Stomach (tissue), 9 donors: ENCODE data around the gene CPEB2. TPM values are rescaled to one million over a fixed set of nuclear protein-coding genes. Genes with fewer than 3 reads are reported as not detected.

Source experiments
- DNase-seq, 2 donors: peaks; one replicate each; pipeline versions ENCODE4 v3.0.0 to v3.0.0-alpha.2; 2013 to 2019
- H3K27ac ChIP-seq, 5 donors: fragments of 200-600 bp in 4 of 5; sonication (generic) in 4 of 5; one replicate each; pipeline ENCODE4 v1.5.1; 2013 to 2019; ENCODE audit warnings: mild to moderate bottlenecking in 1 of 5, moderate library complexity in 1 of 5
- H3K27me3 ChIP-seq, 3 donors: fragments of 200-600 bp; sonication (generic); one replicate each; pipeline ENCODE4 v1.5.1; 2017 to 2019; ENCODE audit warnings: mixed run types in 1 of 3
- H3K36me3 ChIP-seq, 4 donors: fragments of 200-600 bp; sonication (generic); 1 replicate in 3 of 4; 2 replicates in 1 of 4; pipeline ENCODE4 v1.5.1; 2016 to 2019
- H3K4me1 ChIP-seq, 4 donors: fragments of 200-600 bp; sonication (generic); one replicate each; pipeline ENCODE4 v1.5.1; 2016 to 2019
- H3K4me3 ChIP-seq, 4 donors: fragments of 200-600 bp; sonication (generic) in 3 of 4; one replicate each; pipeline ENCODE4 v1.5.1; 2016 to 2019; ENCODE audit warnings: mild to moderate bottlenecking in 1 of 4
- H3K9me3 ChIP-seq, 4 donors: fragments of 200-600 bp; sonication (generic); one replicate each; pipeline ENCODE4 v1.5.1; 2016 to 2019
- CTCF ChIP-seq, 7 experiments: fragments of 450-650 bp in 4 of 7; fragments of 200-600 bp in 3 of 7; sonication (generic) in 3 of 7; IDR thresholded peaks; one replicate each; pipeline ENCODE4 v1.5.1; 2016 to 2019; ENCODE audit warnings: antibody characterized with exemption in 7 of 7, control low read depth in 2 of 7, mild to moderate bottlenecking in 1 of 7
- EP300 ChIP-seq: sonication (generic); formaldehyde crosslinking; IDR thresholded peaks from one replicate; pipeline ENCODE4 v1.6.1; 2017; ENCODE audit warnings: antibody characterized with exemption
- POLR2A ChIP-seq, 4 donors: fragments of 450-650 bp; IDR thresholded peaks; one replicate each; pipeline ENCODE4 v1.6.1; 2016; ENCODE audit warnings: antibody characterized with exemption in 4 of 4, control low read depth in 2 of 4, mild to moderate bottlenecking in 1 of 4, moderate library complexity in 1 of 4
- POLR2AphosphoS5 ChIP-seq, 3 donors: sonication (generic); formaldehyde crosslinking; IDR thresholded peaks; one replicate each; pipeline ENCODE4 v1.6.1; 2016; ENCODE audit warnings: antibody characterized with exemption in 3 of 3
- WGBS, 5 donors: extraction: QIAGEN DNeasy Blood & Tissue Kit in 3 of 5; methylation state at CpG; one replicate each; pipeline versions ENCODE4 v1.1.5 to v1.1.7; 2013 to 2018; 5-methylcytosine and 5-hydroxymethylcytosine counted together
- intact Hi-C: fragments of 100-400 bp; cut with DNase I; formaldehyde crosslinking; loops from one replicate; pipeline ENCODE4 v1.15.1; 2023; ENCODE audit warnings: low total_unique reads
- polyA plus RNA-seq, 3 donors: library from polyadenylated mRNA; stranded (reverse); fragments of 200-250 nt; gene quantifications; one replicate each; pipeline ENCODE4 v1.2.3, GENCODE V29; 2013
- total RNA-seq, 5 donors: library from RNA; depleted of rRNA; stranded (reverse); fragments of >200 nt; gene quantifications; one replicate each; pipeline versions ENCODE4 v1.1.0 to v1.2.3, GENCODE V29; 2014 to 2016
- donor health status: healthy with polysubstance abuse.
- donor health status: Bipolar disorder and iron deficiency.
- donor health status: healthy.

Gene CPEB2
- total and polyA plus RNA-seq, 8 donors, result 3.4 to 97.9 (median 21.8) TPM

- DNase-seq, result no peak
- Histone ChIP-seq H3K27me3 (no peaks in the 10 kb centered on the region), H3K36me3 (peaks cover 0 to 22% (median 12%) of the 10 kb centered on the region in 4 donors), H3K4me1 (peaks cover 10 to 75% (median 46%) of the 10 kb centered on the region in 4 donors), H3K9me3 (no peaks in the 10 kb centered on the region), H3K27ac (peak overlapping the region in 1 of 5 donors; percentile 4), H3K4me3 (no peak overlapping the region)
- TF ChIP-seq POLR2AphosphoS5 (IDR thresholded peaks at IDR 0.05) (no peak), POLR2A (IDR thresholded peaks at IDR 0.05) (no peak), CTCF (IDR thresholded peaks at IDR 0.05) (no peak), EP300 (no peak)
- 61 to 87% (median 72%) methylated on average over 2 of the region's 2 CpGs for WGBS, 5 donors
- intact Hi-C loops, result no loop called here
Observed at GRCh38 chr4:15031993-15032675, 29.9 kb downstream of the CPEB2 start.

- intact Hi-C loops, result no loop called here
- no peak for DNase-seq
- 79 to 87% (median 82%) methylated on average over 6 of the region's 6 CpGs for WGBS, 5 donors
- Histone ChIP-seq H3K27ac (peak overlapping the region in 4 of 5 donors; percentile 11 to 44 (median 36)), H3K4me1 (peaks cover 10 to 83% (median 40%) of the 10 kb centered on the region in 4 donors), H3K9me3 (no peaks in the 10 kb centered on the region), H3K36me3 (peaks cover 0 to 25% (median 14%) of the 10 kb centered on the region in 4 donors), H3K4me3 (no peak overlapping the region), H3K27me3 (no peaks in the 10 kb centered on the region)
- TF ChIP-seq CTCF (IDR thresholded peaks at IDR 0.05), result no peak
- no peak for TF ChIP-seq POLR2A (IDR thresholded peaks at IDR 0.05)
- TF ChIP-seq EP300, result no peak
- TF ChIP-seq POLR2AphosphoS5 (IDR thresholded peaks at IDR 0.05), result no peak
Observed at GRCh38 chr4:15034071-15034764, 31.9 kb downstream of the CPEB2 start.

- no peak overlapping the region for H3K4me3 ChIP-seq
- intact Hi-C loops, result no loop called here
- H3K27me3 ChIP-seq, result no peaks in the 10 kb centered on the region
- peaks cover 0 to 25% (median 14%) of the 10 kb centered on the region in 4 donors for H3K36me3 ChIP-seq
- TF ChIP-seq CTCF (IDR thresholded peaks at IDR 0.05) (no peak), POLR2AphosphoS5 (IDR thresholded peaks at IDR 0.05) (peak in 1 of 3 donors; percentile 14)
- H3K27ac ChIP-seq, result peak overlapping the region in 4 of 5 donors; percentile 11 to 44 (median 36)
- peak in 1 of 2 donors; percentile 14 for DNase-seq
- no peaks in the 10 kb centered on the region for H3K9me3 ChIP-seq
- H3K4me1 ChIP-seq, result peaks cover 10 to 79% (median 41%) of the 10 kb centered on the region in 4 donors
Observed at GRCh38 chr4:15035159-15035558, 32.9 kb downstream of the CPEB2 start.

DNA sequence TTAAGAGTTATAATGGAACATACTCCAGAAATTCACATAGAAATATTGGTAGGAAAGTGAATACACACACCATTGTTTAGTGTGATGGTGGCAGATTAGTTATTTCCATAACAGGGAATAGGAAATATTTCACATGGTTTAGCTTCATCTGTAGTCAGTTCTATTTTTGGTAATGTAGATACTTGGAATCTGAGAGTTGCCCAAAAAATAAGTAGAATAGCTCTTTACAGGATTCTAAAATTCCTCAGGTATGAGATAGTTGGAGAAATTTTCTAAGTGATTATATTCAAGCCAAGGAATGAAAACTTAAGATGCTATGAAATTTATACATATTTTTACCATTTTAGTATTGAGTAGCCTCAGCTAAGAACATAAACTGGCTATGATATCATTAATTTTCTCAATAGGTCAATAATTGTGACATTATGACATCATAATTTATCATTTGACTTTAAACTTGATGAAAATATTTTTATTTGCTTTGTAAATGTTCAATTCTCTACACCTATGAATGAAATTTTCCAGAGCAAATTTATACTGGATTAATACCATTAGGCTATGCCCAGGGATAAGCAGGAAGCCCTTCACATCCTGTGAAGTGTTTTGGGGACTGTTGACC, 35.8 kb downstream of the CPEB2 start:
- peak overlapping the region in 1 of 5 donors; percentile 15 for H3K27ac ChIP-seq
- intact Hi-C loops, result no loop called here
- peaks cover 0 to 68% (median 27%) of the 10 kb centered on the region in 4 donors for H3K4me1 ChIP-seq
- no peaks in the 10 kb centered on the region for H3K27me3 ChIP-seq
- H3K36me3 ChIP-seq, result peaks cover 0 to 42% (median 29%) of the 10 kb centered on the region in 4 donors
- H3K9me3 ChIP-seq, result no peaks in the 10 kb centered on the region
- no peak overlapping the region for H3K4me3 ChIP-seq
- no peak for DNase-seq
- TF ChIP-seq CTCF (IDR thresholded peaks at IDR 0.05), result no peak
- no peak for TF ChIP-seq POLR2AphosphoS5 (IDR thresholded peaks at IDR 0.05)
- no peak for TF ChIP-seq EP300
